ENCODE data around the gene BIVM.

The BIVM gene

DNA sequence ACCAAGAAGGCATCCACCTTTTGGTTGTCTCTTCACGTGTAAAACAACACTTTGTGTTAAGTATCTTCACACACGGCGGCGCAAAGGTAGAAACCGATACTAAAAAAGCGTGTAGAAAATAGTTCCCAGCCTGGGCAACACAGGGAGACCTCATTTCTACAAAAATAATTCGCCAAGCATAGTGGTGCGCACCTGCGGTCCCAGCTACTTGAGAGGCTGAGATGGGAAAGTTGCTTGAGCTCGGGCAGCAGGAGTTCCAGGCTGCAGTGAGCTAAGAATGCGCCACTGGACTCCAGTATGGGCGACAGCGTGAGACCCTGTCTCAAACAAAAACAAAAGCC, 46.3 kb downstream of the BIVM start:
- DNase-seq (ENCODE audit: low spot score), result no peak

DNA sequence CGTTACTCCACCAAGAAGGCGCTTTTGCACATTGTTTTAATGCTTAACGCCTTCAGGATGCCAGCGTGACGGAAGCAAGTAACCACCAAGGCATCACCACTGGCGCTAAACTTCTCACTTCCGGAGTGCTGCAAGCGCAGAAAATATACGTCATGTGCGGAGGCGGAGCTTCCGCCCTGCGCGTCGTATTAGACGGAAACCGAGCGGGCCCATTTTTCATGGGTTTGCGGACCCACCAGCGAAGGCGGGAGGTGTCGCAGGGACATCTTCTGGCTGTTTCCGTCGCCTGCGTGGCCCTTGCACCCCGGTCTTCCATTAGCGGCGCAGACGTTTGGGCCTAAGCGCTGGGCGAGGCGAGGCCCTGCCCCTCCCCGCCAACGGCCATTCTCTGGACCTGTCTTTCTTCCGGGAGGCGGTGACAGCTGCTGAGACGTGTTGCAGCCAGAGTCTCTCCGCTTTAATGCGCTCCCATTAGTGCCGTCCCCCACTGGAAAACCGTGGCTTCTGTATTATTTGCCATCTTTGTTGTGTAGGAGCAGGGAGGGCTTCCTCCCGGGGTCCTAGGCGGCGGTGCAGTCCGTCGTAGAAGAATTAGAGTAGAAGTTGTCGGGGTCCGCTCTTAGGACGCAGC, 46.8 kb downstream of the BIVM start, which contains the start of gene ERCC5:
Gene ERCC5, plus strand, starts transcription at position 403 of the 631 bp plus-strand sequence. CDS start 235 bp downstream, outside the sequence.
- DNase-seq (ENCODE audit: low spot score), result peak; percentile 93

DNA sequence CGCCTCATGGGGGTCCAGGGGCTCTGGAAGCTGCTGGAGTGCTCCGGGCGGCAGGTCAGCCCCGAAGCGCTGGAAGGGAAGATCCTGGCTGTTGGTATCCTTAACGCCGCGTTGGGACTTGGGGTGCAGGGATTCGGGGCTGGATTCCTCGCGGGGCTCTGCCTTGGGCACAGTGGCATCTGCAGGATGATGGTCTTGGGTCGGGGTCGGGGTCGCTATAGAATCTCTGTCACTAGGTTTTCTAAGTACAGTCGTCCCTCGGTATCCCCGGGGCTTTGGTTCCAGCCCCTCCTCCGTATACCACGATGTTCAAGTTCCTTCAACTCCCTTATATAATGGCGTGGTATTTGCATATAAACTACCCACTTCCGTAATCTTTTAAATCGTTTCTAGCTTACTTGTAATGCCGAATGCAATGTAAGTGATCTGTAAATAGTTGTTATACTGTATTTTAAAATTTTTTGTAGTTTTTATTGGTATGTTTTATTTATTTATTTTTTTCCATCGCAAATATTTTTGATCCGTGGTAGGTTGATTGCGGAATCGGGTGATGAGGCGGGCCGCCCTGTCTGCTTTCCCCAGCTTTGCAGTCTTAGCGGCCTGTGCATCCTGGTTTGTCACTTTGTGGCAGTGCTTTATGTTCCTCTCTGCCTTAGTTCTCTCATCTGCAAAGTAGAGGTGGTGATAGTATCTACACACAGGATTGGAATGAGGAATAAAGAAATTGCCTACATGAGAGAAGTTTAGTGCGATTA, 47.5 kb downstream of the BIVM start:
- peak; percentile 53 for DNase-seq (ENCODE audit: low spot score)

DNA sequence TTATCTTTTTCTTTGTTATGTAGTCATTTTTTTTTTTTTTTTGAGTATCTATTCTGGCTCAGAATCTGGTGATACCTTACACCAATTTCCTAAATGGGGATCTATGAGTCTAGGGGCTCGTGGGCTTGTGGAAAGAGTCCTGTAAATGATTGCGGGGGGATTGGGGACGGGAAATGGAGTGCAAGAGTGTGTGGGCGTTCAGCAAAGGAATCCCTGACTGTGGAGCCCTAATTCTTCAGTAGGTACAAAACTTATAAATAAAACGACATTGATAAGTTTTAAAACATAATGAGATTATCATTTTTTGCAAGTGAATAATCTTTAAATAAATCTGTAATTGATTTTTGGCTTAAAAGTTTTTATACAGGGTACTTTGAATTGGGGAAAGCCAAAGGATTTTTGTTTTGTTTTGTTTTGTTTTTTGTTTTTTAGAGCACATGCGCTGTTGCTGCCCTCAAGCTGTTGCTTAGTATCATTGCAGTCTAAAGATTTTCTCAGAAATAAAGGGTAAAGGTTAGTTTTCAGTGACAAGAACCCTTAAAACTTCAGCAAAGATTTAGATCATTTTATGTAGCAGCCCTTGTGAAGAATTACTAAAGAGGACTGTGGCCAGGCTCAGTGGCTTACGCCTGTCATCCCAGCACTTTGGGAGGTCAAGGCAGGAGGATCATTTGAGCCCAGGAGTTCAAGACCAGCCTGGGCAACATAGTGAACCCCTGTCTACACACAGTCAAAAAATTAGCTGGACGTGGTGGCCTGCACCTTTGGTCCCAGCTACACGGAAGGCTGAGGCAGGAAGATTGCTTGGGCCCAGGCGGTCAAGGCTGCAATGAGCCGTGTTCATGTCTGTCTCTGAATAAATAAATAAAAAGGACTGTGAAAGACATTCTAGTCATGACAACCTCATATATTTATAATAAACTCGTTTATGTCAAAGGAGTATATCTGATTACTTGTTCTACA, 48.6 kb downstream of the BIVM start:
- no peak for DNase-seq (ENCODE audit: low spot score)

DNA sequence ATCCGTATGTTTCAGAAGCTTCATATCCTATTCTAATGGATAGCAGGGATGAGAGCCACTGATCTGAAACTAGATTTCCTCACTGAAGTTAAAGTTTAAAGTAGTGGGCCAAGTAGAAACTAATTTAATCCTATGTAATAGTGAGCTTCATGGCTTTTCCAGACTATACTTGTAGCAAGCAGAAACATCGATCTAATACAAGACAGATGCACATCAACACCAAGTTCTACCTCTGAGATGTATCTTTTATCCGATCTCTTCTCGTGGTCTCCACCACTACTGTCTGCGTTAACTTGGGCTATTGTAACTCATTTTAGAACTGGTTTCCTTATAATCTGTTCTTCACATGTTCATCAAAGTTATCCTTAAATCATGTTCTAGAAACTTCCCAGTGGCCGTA, 50.0 kb downstream of the BIVM start:
- DNase-seq (ENCODE audit: low spot score), result no peak

DNA sequence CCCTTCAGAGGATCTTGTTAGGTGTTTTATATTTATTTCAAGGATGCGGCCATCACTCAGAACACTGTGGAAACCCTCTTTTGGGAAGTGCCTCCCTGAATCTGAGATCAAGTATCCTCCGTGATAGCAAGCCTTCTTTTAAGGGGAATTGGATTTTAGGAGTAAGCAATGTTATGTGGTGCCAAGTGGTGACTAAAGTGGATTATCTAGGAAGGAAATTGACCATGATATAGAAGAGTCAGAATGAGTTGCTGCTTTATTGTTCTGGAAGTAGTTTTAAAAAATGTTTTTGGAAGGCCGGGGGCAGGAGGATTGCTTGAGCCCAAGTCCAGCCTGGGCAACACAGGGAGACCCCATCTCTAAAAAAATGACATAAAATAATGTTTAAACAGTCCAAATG, 53.6 kb downstream of the BIVM start:
- no peak for DNase-seq (ENCODE audit: low spot score)

DNA sequence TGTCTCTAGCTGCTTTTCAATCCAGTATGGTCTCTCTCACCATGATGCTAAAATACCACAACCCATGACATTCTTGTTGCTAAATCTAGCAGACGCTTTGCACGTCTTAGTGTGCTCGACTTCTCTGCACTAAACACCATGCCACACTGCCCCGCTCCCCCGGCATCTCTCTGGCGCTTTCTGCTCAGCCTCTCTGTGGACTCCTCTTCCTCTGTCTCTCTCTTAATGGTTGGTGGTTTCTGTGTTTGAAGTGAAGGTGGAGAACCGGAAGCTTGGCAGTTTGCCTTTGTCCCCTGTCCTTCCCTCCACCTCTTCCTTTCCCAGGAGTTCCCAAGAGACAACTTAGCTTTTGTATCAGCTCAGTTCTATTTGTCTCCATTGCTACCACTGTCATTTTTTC, 55.8 kb downstream of the BIVM start:
- no peak for DNase-seq (ENCODE audit: low spot score)

DNA sequence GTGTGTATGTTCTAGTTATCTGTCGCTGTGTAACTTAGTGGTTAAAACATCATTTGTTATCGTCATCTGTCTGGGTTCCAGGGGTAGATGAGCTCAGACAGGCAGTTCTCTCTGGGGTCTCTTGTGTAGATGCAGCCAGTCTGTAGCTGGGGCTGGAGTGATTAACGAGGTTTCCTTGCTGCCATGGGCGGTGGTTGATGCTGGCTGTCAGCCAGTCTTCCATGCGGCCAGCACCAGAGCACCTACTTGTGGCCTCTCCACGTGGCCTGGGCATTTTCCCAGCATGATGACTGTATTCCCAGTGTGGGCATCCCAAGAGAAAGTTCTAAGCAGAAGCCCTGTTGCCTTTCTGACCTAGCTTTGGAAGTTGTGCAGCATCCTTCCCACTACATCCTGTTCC, 57.6 kb downstream of the BIVM start:
- DNase-seq (ENCODE audit: low spot score), result no peak

DNA sequence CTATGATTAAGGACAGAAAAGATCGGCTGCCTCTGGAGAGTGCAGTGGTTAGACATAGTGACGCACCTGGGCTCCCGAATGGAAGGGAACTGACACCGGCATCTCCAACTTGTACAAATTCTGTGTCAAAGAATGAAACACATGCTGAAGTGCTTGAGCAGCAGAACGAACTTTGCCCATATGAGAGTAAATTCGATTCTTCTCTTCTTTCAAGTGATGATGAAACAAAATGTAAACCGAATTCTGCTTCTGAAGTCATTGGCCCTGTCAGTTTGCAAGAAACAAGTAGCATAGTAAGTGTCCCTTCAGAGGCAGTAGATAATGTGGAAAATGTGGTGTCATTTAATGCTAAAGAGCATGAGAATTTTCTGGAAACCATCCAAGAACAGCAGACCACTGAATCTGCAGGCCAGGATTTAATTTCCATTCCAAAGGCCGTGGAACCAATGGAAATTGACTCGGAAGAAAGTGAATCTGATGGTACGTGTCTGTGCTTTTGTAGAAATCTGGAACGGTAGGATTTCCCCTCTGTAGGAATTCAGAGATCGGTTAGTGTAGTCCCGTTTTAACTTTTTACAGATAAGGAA, 63.8 kb downstream of the BIVM start:
- DNase-seq (ENCODE audit: low spot score), result no peak

DNA sequence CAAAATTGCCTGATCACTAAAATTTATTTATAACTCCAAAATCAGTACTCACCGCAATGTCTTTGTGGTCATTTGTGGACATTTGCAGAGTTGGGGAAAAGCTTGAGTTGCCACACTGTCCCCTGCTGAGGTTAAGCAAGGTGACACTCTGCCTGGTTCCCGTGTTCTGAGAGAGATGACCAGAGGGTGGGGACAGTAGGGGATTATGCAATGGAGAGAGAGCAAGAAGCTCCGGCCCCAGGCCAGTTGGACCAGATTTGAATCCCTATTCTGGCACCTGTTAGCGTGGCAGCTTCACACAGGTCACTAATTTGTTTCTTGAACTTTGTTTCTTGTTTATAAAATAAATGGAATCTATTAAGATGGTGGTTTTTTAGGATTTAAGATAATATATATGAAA, 64.7 kb downstream of the BIVM start:
- no peak for DNase-seq (ENCODE audit: low spot score)

DNA sequence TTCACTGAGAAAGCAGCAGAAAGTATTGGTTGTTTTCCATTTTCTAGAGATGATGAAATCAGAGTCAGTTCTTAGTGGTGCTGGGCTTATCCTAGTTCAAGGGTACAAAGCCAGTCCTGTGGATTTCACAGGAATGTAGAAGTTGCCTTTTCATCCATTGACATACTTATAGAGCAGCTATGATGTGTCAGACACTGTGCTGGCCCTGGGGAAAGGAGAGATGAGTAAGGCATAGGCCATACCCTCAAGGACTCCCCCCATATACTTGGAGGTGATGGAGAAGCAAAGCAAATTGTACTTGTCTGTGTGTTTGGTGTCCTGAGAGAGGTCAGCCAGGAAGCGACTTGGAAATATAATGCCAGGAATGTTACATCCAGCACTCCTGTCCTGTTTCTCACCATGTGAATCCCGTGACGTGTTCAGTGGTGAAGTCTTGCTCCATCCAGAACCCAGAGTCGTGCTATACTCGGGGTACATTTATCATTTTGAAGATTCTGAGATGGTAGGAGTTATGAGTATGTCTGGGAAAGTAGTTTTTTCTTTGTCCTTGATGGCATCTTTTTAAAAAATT, 69.5 kb downstream of the BIVM start:
- DNase-seq (ENCODE audit: low spot score), result no peak

DNA sequence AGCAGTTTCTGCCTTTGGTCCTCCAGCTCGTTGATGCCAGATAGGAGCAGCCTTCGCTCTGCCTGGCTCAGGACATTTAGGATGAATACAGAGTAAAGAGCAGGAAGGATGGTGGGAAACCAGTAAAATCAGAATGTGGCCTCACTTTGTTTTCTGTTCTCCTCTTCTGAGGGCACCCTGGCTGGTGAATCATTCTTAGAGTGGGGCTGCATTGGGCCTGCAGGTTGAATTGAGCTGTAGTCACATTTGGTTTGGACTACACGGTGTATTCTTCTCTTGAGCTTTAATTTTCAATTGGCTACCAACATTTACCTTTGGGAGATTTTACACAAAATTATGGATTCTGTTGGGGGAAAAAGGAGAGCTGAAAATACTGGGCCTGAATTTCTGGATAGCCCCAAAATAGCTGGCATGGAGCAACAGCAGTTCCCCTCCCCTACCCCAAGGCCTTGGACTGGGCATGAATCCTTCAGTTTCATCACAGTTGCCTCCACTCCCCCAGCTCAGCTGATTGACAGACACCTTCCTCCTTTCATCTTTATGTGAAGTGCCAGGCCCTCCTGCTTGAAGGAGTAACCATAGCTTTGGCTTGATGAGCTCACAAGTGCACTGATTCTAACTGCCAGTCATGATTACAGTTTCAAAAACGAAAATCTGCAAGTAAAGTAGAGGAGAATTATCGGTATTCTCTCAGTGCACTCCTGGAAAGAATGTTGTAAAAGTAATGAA, 71.2 kb downstream of the BIVM start:
- DNase-seq (ENCODE audit: low spot score), result no peak

DNA sequence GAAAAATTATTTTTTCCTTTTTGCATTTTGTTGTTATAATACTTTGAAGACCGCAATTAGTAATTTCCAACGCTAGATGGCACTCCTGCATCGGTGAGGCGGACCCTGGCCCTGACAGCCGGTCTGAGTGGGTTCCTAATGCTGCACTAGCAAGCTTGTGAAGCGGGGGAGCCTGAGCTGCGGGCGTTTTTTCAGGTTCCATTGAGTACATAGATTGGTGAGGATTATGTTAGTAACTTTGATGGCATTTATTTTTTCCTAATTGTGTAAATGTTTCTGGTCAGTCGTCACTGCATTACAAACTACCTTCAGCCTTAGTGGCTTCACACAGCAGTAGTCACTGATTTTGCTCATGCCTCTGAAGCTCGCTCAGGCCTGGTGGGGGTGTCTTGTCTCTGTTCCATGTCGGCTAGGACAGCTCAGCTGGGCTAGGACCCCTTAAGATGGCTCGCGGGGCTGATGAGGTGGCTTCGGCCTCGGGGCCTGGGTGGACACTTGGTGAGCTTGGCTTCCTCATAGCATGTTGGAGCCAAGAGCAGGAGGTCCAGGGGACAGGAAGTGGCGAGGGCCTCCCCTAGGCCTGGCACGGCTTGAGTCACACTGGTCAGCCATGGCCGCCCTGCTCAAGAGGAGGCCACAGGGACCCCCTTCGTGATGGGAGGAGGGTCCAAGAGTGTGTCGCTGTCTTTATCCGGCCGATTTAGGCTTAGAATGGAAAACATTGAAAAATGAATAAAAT, 71.9 kb downstream of the BIVM start:
- peak; percentile 41 for DNase-seq (ENCODE audit: low spot score)

DNA sequence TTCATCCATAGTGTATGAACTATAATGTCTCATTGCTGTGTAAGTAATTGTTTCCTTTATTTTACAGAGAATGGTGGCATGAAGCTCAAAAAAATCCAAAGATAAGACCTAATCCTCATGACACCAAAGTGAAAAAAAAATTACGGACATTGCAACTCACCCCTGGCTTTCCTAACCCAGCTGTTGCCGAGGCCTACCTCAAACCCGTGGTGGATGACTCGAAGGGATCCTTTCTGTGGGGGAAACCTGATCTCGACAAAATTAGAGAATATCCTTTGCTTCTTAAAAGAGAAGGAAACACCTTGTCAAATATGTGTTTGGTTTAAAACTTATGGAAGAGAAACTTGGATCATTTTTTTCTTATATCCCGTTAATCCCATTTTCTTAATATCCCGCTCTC, 73.2 kb downstream of the BIVM start:
- no peak for DNase-seq (ENCODE audit: low spot score)

DNA sequence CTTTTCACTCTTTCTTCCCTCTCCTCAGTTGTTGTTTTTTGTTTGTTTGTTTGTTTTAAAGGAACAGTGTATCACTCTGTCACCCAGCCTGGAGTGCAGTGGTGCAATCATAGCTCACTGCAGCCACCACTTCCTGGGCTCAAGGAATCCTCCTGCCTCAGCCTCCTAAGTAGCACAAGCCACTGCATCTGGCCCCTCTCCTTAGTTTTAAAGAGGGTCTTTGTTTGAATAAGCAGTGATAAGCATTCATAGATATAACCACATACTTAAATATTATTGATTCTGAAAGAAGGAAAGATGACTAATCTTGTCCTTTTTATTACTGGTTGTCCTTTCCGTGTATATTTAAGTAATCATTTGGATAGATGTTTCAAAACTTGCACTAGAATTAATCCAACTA, 73.6 kb downstream of the BIVM start:
- DNase-seq (ENCODE audit: low spot score), result no peak

DNA sequence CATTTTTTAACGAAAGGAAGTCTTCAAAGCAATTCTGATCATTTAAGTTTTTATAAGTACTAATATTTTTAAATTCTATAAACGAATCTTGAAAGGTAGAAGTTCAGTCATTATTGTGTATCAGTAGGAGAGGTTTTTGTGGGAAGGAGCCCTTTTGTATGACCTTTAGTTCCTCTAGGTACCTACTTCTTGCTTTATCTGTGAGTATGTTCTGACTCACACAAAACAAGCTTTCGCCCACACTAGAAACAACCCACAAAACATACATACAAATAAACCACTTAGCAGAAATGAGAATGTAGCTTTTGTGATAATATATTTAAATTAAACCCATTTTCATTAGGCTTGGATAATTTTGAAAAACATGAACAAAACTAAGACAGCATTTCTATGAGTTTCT, 74.7 kb downstream of the BIVM start:
- DNase-seq (ENCODE audit: low spot score), result no peak

DNA sequence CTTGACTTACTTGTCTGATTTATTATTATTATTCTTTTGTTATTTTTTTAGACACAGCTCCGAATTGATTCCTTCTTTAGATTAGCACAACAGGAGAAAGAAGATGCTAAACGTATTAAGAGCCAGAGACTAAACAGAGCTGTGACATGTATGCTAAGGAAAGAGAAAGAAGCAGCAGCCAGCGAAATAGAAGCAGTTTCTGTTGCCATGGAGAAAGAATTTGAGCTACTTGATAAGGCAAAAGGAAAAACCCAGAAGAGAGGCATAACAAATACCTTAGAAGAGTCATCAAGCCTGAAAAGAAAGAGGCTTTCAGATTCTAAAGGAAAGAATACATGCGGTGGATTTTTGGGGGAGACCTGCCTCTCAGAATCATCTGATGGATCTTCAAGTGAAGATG, 76.3 kb downstream of the BIVM start:
- DNase-seq (ENCODE audit: low spot score), result no peak

DNA sequence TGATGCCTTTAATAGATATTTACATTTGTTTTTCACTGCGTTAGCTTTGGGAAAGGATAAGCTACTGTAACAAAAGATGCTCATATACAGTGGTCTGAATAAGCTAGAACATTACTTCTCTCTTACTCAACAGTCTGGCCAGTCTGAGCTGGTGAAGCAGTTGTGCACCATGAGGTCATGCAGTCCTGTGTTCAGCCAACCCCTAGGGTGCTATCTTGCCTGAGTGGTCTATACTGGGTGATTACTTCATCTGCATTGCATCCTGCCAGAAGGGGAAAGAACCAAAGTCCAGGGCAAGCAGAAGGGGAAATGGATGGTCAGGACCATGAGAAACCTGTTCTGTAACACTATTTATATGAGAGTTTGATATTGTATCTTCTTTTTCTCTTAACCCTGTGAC, 78.4 kb downstream of the BIVM start:
- DNase-seq (ENCODE audit: low spot score), result no peak

DNA sequence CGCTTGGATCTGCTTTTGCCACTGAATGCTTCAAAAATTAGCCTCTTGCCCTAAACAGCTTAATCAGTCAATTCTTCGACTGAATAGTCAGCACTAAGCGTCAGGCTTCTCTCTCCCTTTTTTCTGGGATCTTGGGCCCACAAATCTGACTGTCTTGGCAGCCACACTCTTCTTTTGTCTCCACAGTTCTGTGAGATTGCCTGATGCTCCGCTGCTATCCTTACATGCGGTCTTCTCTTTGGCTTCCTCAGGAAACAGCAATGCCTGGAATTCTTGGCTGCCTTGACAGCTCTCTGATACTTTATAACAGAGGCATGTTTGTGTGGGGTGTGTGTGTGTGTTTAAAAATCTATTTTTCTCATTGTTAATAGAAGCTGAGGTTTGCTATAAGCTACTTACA, 79.6 kb downstream of the BIVM start:
- no peak for DNase-seq (ENCODE audit: low spot score)

DNA sequence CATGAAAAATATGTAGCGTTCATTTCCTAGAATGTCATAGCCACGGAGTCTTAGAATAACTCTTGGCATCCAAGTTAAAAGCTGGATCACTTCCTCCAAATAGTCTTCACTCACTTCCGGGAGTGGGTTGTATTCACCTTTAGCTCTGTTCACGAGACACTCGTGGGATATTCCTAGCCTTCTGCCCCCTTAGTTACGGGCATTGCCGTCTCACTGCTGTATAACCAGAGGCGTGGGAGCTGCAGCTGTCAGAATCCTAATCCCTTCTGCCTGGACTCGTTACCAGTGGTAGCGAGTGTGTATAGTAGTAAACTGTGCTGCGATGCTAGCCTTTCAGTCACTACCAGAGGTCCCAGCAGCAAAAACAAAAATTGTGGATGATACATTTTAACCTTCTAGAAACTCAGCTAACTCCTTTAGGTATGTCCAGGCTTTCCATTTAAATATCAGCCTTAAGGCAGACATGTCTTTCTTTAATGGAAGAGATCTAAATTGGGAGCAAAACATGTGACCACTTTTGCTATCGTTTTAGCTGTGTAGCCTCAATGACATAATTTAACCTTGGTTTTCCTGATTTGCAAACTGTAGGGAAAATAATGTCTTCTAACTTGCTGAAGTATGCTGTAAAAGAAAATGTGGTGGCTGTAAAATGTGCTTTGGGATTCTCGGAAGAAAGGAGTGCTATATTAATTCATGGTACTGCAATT, 81.0 kb downstream of the BIVM start:
- DNase-seq (ENCODE audit: low spot score), result no peak
